ENCODE results near the gene NOP53. TPM values are rescaled to one million over a fixed set of nuclear protein-coding genes. Genes with fewer than 3 reads are reported as not detected.

The NOP53 gene
- total RNA-seq, result 93.9 TPM

DNA sequence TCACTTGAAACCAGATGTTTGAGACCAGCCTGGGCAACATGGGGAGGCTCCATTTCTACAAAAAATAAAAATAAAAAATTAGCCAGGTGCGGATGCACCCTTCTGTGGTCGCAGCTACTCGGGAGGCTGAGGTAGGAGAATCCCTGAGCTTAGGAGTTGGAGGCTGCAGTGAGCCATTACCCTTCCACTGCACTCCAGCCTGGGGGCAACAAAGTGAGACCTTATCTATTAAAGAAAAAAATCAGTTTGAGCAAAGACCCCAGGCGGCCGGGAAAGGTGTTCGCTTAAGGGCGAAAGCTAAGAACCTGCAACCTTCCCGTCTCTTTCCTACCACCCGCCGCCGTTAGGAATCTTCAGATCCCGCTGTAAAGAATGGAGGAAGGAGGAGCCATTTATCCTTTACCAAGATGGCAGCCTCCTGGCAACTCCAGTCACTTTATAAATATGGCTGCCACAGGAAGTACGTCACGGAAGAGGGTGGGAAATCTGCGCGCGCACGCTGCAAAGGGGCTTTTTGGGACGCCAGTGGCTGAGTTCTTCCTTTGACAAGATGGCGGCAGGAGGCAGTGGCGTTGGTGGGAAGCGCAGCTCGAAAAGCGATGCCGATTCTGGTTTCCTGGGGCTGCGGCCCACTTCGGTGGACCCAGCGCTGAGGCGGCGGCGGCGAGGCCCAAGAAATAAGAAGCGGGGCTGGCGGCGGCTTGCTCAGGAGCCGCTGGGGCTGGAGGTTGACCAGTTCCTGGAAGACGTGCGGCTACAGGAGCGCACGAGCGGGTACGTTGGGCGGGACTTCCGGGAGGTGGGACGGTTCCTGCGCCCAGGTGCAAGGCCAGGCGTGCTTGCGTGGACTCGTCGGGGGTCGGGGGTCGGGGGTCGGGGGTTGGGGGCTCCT lies at the start of gene NOP53:
Gene NOP53 (plus strand): TSS at position 537 of the 892 bp plus-strand sequence. CDS start 14 bp downstream, at position 551.
- Histone ChIP-seq H3K27me3 (ENCODE audit: control insufficient read depth in 3 of 3, insufficient read depth in 3 of 3, low read length in 3 of 3) (no peaks in the 10 kb centered on the region), H3K27ac (ENCODE audit: low read depth, low read length) (peak within 1 kb of the TSS; percentile 95), H3K9me3 (ENCODE audit: control insufficient read depth in 3 of 3, low read length in 3 of 3) (no peaks in the 10 kb centered on the region), H3K4me3 (ENCODE audit: low read length in 3 of 3) (peak within 1 kb of the TSS; percentile 83 to 89 (median 85)), H3K4me1 (ENCODE audit: control insufficient read depth in 3 of 3, insufficient read depth in 3 of 3, low read length in 3 of 3) (peaks cover 21 to 33% (median 26%) of the 10 kb centered on the region in 3 donors), H3K9ac (ENCODE audit: low read depth in 1 of 3, low read length in 3 of 3) (peak within 1 kb of the TSS; percentile 86 to 93 (median 89)), H3K36me3 (ENCODE audit: control insufficient read depth in 3 of 3, insufficient read depth in 3 of 3, low read length in 3 of 3) (peaks cover 29 to 32% (median 32%) of the 10 kb centered on the region in 3 donors)

DNA sequence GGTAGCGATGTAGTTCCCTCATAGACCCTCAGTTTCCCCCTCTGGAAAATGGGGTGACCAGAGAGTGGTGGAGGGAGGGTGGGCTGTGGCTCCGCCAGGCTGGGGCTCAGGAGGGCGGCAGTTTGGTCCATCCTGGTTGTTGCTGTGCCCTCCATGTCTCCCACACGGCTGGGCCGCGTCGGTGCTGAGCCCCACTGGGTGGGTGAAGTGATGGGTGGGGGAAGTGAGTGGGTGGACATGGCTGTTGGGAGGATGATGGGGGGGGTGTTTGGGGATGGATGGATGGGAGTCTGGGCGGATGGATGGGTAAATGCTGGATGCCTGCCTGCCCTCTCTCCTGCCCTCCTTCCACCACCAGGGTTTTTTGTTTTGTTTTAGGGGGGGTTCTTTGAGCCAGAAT lies 48.7 kb upstream of the NOP53 start:
- H3K36me3 ChIP-seq (ENCODE audit: control insufficient read depth in 3 of 3, insufficient read depth in 3 of 3, low read length in 3 of 3), result peaks cover 33 to 38% (median 37%) of the 10 kb centered on the region in 3 donors
- H3K27ac ChIP-seq (ENCODE audit: low read depth, low read length), result no peak overlapping the region
- H3K4me3 ChIP-seq (ENCODE audit: low read length in 3 of 3), result no peak overlapping the region
- H3K27me3 ChIP-seq (ENCODE audit: control insufficient read depth in 3 of 3, insufficient read depth in 3 of 3, low read length in 3 of 3), result no peaks in the 10 kb centered on the region
- peaks cover 4 to 5% (median 4%) of the 10 kb centered on the region in 3 donors for H3K4me1 ChIP-seq (ENCODE audit: control insufficient read depth in 3 of 3, insufficient read depth in 3 of 3, low read length in 3 of 3)
- no peak overlapping the region for H3K9ac ChIP-seq (ENCODE audit: low read depth in 1 of 3, low read length in 3 of 3)
- no peaks in the 10 kb centered on the region for H3K9me3 ChIP-seq (ENCODE audit: control insufficient read depth in 3 of 3, low read length in 3 of 3)

DNA sequence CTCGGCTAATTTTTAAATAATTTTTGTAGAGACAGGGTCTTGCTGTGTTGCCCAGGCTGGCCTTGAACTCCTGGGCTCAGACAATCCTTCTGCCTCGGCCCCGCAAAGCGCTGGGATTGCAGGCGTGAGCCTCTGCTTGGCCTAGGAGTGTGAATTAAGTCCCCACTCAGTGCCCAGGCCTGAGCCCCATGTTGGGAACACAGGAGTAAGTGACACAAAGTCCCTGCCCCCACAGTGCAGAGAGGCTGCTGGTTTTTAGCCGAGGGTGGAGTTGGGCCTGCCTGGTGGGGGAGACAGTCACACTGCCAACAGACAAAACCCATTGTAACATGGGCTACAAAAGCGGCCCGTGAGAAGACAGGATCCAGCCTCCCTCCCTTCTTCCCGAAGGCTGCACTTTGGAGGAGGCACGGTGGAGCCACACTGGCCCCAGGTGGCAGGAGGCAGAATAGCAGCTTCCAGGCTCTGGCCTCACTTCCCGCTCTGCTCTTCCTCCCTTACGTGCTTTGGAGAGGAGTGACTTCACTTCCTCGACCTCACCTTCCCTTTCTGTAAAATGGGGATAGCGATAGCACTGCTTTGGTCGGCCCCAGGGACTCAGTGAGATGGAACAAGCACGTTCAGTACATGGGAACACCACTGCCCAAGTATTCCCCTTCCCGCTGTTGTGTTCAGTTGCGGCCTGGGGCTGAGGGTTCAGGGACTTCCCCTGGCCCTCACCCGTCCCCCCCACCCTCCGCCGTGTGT lies 47.3 kb upstream of the NOP53 start:
- no peak overlapping the region for H3K27ac ChIP-seq (ENCODE audit: low read depth, low read length)
- peaks cover 26 to 34% (median 33%) of the 10 kb centered on the region in 3 donors for H3K36me3 ChIP-seq (ENCODE audit: control insufficient read depth in 3 of 3, insufficient read depth in 3 of 3, low read length in 3 of 3)
- peaks cover 4 to 5% (median 4%) of the 10 kb centered on the region in 3 donors for H3K4me1 ChIP-seq (ENCODE audit: control insufficient read depth in 3 of 3, insufficient read depth in 3 of 3, low read length in 3 of 3)

DNA sequence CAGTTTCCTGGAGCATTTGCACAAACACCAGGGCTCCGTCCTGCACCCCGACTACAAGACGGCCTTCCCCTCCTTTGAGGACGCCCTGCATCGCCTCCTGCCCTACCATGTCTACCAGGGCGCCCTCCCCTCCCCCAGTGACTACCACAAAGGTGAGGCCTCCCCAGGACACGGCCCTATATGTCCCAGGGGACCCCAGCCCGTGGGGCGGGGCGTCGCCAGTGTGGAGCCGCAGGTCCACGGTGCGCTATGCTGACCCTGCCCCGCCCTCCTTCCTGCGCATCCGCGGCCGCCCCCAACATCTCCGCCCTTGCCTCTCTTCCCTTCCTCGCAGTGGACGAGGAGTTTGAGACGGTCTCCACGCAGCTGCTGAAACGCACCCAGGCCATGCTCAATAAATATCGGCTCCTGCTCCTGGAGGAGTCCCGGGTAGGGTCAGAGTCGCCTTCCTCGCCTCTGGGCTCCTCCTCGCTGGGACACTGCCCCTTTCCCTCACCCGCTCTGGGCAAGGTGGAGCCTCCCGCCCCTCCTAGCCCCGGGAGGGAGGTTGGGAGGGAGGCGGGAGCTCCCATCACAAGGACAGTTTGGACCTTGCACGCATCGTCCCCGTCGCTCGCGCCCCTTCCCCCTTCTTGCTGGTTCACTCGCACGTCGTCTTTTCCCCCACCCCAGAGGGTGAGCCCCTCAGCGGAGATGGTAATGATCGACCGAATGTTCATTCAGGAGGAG lies 46.6 kb upstream of the NOP53 start:
- Histone ChIP-seq H3K4me3 (ENCODE audit: low read length in 3 of 3) (no peak overlapping the region), H3K9ac (ENCODE audit: low read depth in 1 of 3, low read length in 3 of 3) (no peak overlapping the region), H3K36me3 (ENCODE audit: control insufficient read depth in 3 of 3, insufficient read depth in 3 of 3, low read length in 3 of 3) (peaks cover 29 to 37% (median 33%) of the 10 kb centered on the region in 3 donors), H3K27me3 (ENCODE audit: control insufficient read depth in 3 of 3, insufficient read depth in 3 of 3, low read length in 3 of 3) (no peaks in the 10 kb centered on the region), H3K27ac (ENCODE audit: low read depth, low read length) (no peak overlapping the region), H3K9me3 (ENCODE audit: control insufficient read depth in 3 of 3, low read length in 3 of 3) (no peaks in the 10 kb centered on the region), H3K4me1 (ENCODE audit: control insufficient read depth in 3 of 3, insufficient read depth in 3 of 3, low read length in 3 of 3) (peaks cover 4 to 5% (median 4%) of the 10 kb centered on the region in 3 donors)

More for the DNA sequence above, 47.3 kb upstream of the NOP53 start:
- Histone ChIP-seq H3K4me3 (ENCODE audit: low read length in 3 of 3) (no peak overlapping the region), H3K9ac (ENCODE audit: low read depth in 1 of 3, low read length in 3 of 3) (peak overlapping the region in 2 of 3 donors; percentile 32 to 45), H3K9me3 (ENCODE audit: control insufficient read depth in 3 of 3, low read length in 3 of 3) (no peaks in the 10 kb centered on the region), H3K27me3 (ENCODE audit: control insufficient read depth in 3 of 3, insufficient read depth in 3 of 3, low read length in 3 of 3) (no peaks in the 10 kb centered on the region)

DNA sequence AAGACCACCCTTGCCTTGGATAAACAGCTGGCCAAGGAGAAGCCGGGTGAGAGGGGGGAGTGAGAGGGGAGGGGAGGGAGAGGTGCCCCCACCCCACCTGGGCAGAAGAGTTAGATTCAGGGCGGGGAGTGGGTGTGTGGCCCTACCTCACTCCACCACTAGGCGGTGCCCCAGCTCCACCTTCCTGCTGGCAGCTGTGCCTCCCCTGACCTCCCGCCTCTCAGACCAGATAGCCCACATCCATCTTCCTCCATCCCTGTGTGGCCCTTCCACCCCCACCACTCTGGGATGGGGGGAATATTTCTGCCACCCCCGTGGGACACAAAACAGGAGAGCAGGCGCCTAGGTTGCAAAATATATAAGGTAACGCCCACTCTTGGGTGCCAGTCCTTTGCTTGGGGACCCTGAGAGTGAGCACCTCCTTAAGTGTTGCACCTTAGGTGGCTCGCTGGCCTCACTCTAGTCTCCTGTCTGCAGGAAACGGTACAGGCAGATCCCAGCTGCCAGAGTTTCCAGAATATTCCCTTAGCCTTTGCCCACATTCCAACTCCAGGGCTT lies 45.9 kb upstream of the NOP53 start:
- Histone ChIP-seq H3K4me1 (ENCODE audit: control insufficient read depth in 3 of 3, insufficient read depth in 3 of 3, low read length in 3 of 3) (peaks cover 4 to 5% (median 4%) of the 10 kb centered on the region in 3 donors), H3K27ac (ENCODE audit: low read depth, low read length) (no peak overlapping the region), H3K9me3 (ENCODE audit: control insufficient read depth in 3 of 3, low read length in 3 of 3) (no peaks in the 10 kb centered on the region), H3K36me3 (ENCODE audit: control insufficient read depth in 3 of 3, insufficient read depth in 3 of 3, low read length in 3 of 3) (peaks cover 29 to 39% (median 33%) of the 10 kb centered on the region in 3 donors), H3K27me3 (ENCODE audit: control insufficient read depth in 3 of 3, insufficient read depth in 3 of 3, low read length in 3 of 3) (no peaks in the 10 kb centered on the region), H3K9ac (ENCODE audit: low read depth in 1 of 3, low read length in 3 of 3) (no peak overlapping the region), H3K4me3 (ENCODE audit: low read length in 3 of 3) (no peak overlapping the region)

DNA sequence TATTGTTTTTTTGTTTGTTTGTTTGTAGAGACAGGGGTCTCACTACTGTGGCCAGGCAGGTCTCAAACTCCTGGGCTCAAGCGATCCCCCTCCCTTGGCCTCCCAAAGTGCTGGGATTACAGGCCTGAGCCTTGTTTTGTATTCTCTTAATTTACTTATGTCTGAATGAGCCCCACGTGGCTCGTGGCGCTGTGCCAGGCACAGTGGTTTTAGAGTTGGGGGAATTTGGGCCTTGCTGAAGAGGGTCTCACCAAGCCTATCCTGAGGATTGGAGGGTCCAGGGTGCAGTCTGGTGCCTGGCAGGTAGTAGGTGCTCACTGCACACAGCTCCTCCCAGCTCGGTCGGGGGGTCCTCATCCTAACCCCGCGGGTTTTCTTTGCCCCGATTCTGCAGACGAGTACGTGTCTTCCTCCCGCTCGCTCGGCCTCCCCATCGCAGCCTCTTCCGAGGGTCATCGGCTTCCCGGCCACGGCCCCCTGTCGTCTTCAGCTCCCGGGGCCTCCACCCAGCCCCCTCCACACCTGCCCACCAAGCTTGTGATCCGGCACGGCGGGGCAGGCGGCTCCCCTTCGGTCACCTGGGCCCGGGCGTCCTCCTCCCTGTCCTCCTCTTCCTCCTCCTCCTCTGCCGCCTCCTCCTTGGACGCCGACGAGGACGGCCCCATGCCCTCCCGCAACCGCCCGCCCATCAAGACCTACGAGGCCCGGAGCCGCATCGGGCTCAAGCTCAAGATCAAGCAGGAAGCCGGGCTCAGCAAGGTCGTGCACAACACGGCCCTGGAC lies 44.2 kb upstream of the NOP53 start:
- no peaks in the 10 kb centered on the region for H3K9me3 ChIP-seq (ENCODE audit: control insufficient read depth in 3 of 3, low read length in 3 of 3)
- peaks cover 26 to 32% (median 30%) of the 10 kb centered on the region in 3 donors for H3K36me3 ChIP-seq (ENCODE audit: control insufficient read depth in 3 of 3, insufficient read depth in 3 of 3, low read length in 3 of 3)
- H3K27me3 ChIP-seq (ENCODE audit: control insufficient read depth in 3 of 3, insufficient read depth in 3 of 3, low read length in 3 of 3), result no peaks in the 10 kb centered on the region
- H3K4me3 ChIP-seq (ENCODE audit: low read length in 3 of 3), result no peak overlapping the region
- no peak overlapping the region for H3K9ac ChIP-seq (ENCODE audit: low read depth in 1 of 3, low read length in 3 of 3)
- H3K27ac ChIP-seq (ENCODE audit: low read depth, low read length), result no peak overlapping the region
- H3K4me1 ChIP-seq (ENCODE audit: control insufficient read depth in 3 of 3, insufficient read depth in 3 of 3, low read length in 3 of 3), result peaks cover 4 to 5% (median 4%) of the 10 kb centered on the region in 3 donors

DNA sequence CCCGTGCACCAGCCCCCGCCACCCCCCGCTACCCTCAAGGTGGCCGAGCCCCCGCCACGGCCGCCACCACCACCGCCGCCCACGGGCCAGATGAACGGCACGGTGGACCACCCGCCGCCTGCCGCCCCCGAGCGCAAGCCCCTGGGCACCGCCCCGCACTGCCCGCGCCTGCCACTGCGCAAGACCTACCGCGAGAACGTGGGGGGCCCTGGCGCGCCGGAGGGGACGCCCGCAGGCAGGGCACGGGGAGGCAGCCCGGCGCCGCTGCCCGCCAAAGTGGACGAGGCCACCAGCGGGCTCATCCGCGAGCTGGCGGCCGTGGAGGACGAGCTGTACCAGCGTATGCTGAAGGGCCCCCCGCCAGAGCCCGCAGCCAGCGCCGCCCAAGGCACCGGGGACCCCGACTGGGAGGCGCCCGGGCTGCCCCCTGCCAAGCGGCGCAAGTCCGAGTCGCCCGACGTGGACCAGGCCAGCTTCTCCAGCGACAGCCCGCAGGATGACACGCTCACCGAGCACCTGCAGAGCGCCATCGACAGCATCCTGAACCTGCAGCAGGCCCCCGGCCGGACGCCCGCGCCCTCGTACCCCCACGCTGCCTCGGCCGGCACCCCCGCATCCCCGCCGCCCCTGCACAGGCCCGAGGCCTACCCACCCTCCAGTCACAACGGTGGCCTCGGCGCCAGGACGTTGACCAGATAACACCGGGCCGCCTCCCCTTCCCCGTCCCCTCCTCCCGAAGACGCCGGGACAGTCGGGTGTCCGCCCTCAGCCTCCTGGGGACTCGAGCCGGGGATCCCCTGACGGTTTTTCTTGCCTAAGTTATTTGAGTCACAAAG lies 43.4 kb upstream of the NOP53 start:
- Histone ChIP-seq H3K27me3 (ENCODE audit: control insufficient read depth in 3 of 3, insufficient read depth in 3 of 3, low read length in 3 of 3) (no peaks in the 10 kb centered on the region), H3K9me3 (ENCODE audit: control insufficient read depth in 3 of 3, low read length in 3 of 3) (no peaks in the 10 kb centered on the region), H3K36me3 (ENCODE audit: control insufficient read depth in 3 of 3, insufficient read depth in 3 of 3, low read length in 3 of 3) (peaks cover 22 to 32% (median 28%) of the 10 kb centered on the region in 3 donors), H3K4me3 (ENCODE audit: low read length in 3 of 3) (no peak overlapping the region), H3K9ac (ENCODE audit: low read depth in 1 of 3, low read length in 3 of 3) (no peak overlapping the region), H3K27ac (ENCODE audit: low read depth, low read length) (no peak overlapping the region), H3K4me1 (ENCODE audit: control insufficient read depth in 3 of 3, insufficient read depth in 3 of 3, low read length in 3 of 3) (peaks cover 4 to 5% (median 4%) of the 10 kb centered on the region in 3 donors)

DNA sequence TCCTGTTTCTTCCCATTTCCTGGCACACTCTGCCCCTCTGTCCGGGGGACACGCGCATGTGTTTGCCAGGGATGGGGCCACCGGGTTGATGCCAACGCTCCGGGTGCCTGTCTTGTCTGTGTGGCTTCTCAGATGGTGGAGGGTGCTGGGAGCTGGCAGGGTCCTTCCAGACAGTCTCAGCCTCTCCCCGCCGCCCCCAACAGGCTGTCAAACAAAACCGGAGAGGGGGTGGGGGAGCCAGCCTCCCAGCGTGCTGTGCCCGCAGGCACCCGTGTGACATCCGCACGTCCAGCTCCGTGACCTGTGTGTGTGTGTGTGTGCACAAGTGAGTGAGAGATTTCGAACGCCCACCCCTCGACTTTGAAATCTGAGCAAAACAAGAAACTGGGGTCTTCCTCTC lies 42.7 kb upstream of the NOP53 start:
- Histone ChIP-seq H3K4me3 (ENCODE audit: low read length in 3 of 3) (no peak overlapping the region), H3K27ac (ENCODE audit: low read depth, low read length) (no peak overlapping the region), H3K9me3 (ENCODE audit: control insufficient read depth in 3 of 3, low read length in 3 of 3) (no peaks in the 10 kb centered on the region), H3K9ac (ENCODE audit: low read depth in 1 of 3, low read length in 3 of 3) (no peak overlapping the region), H3K4me1 (ENCODE audit: control insufficient read depth in 3 of 3, insufficient read depth in 3 of 3, low read length in 3 of 3) (peaks cover 4 to 7% (median 4%) of the 10 kb centered on the region in 3 donors), H3K27me3 (ENCODE audit: control insufficient read depth in 3 of 3, insufficient read depth in 3 of 3, low read length in 3 of 3) (no peaks in the 10 kb centered on the region), H3K36me3 (ENCODE audit: control insufficient read depth in 3 of 3, insufficient read depth in 3 of 3, low read length in 3 of 3) (peaks cover 22 to 32% (median 28%) of the 10 kb centered on the region in 3 donors)
